Skeletal muscle tissue (tissue), 4 donors: ENCODE results near the gene PLLP. TPM values are rescaled to one million over a fixed set of nuclear protein-coding genes. Genes with fewer than 3 reads are reported as not detected.

Experiments used
- H3K27ac ChIP-seq: one replicate; pipeline ENCODE4 v1.7.0; 2013; ENCODE audit warnings: mild to moderate bottlenecking, low read depth, low read length, inconsistent platforms
- H3K27me3 ChIP-seq, 3 donors: one replicate each; pipeline ENCODE4 v1.7.0; 2013; ENCODE audit warnings: low read length in 3 of 3; ENCODE audit not compliant: control insufficient read depth in 3 of 3, insufficient read depth in 3 of 3
- H3K36me3 ChIP-seq, 3 donors: one replicate each; pipeline ENCODE4 v1.7.0; 2013; ENCODE audit warnings: low read length in 3 of 3; ENCODE audit not compliant: control insufficient read depth in 3 of 3, insufficient read depth in 3 of 3
- H3K4me1 ChIP-seq, 3 donors: one replicate each; pipeline ENCODE4 v1.7.0; 2013; ENCODE audit warnings: low read length in 3 of 3, mild to moderate bottlenecking in 3 of 3; ENCODE audit not compliant: control insufficient read depth in 3 of 3, insufficient read depth in 3 of 3
- H3K4me3 ChIP-seq, 3 donors: one replicate each; pipeline ENCODE4 v1.7.0; 2013; ENCODE audit warnings: low read length in 3 of 3
- H3K9ac ChIP-seq, 3 donors: one replicate each; pipeline ENCODE4 v1.7.0; 2013; ENCODE audit warnings: low read length in 3 of 3, mild to moderate bottlenecking in 3 of 3, moderate library complexity in 2 of 3, low read depth in 1 of 3
- H3K9me3 ChIP-seq, 3 donors: one replicate each; pipeline ENCODE4 v1.7.0; 2013; ENCODE audit warnings: low read length in 3 of 3; ENCODE audit not compliant: control insufficient read depth in 3 of 3
- total RNA-seq: library from RNA; depleted of rRNA; stranded (reverse); fragments of >200 nt; gene quantifications from one replicate; pipeline ENCODE4 v1.2.3, GENCODE V29; 2014
- donor health status: Osteomylitis.

The PLLP gene
- total RNA-seq, 1 donor from 2014 or later: under 0.01 TPM

GRCh38 chr16:57244767-57245471 lies 39.6 kb downstream of the PLLP start, which contains the start of gene ARL2BP:
Gene ARL2BP, plus strand, starts transcription at chr16:57245259. Its CDS starts 109 bp downstream, at chr16:57245368.
- H3K4me1 ChIP-seq: peaks cover 2 to 6% (median 5%) of the 10 kb centered on the region in 3 donors
- no peaks in the 10 kb centered on the region for H3K9me3 ChIP-seq
- H3K27me3 ChIP-seq: no peaks in the 10 kb centered on the region

GRCh38 chr16:57244463-57244766 lies 40.1 kb downstream of the PLLP start:
- Histone ChIP-seq H3K4me1 (peaks cover 2 to 6% (median 5%) of the 10 kb centered on the region in 3 donors), H3K9me3 (no peaks in the 10 kb centered on the region), H3K27ac (peak overlapping the region; percentile 87), H3K27me3 (no peaks in the 10 kb centered on the region), H3K4me3 (peak overlapping the region; percentile 69 to 89 (median 82)), H3K36me3 (peaks cover 15 to 19% (median 16%) of the 10 kb centered on the region in 3 donors), H3K9ac (peak overlapping the region; percentile 10 to 90 (median 60))

More at GRCh38 chr16:57244767-57245471, 39.6 kb downstream of the PLLP start, which contains the start of gene ARL2BP:
- Histone ChIP-seq H3K4me3 (peak within 1 kb of the TSS; percentile 69 to 89 (median 82)), H3K9ac (peak within 1 kb of the TSS; percentile 80 to 90 (median 81)), H3K27ac (peak within 1 kb of the TSS; percentile 87), H3K36me3 (peaks cover 20 to 22% (median 21%) of the 10 kb centered on the region in 3 donors)

- H3K9ac ChIP-seq: no peak overlapping the region
- H3K27me3 ChIP-seq: no peaks in the 10 kb centered on the region
- H3K9me3 ChIP-seq: no peaks in the 10 kb centered on the region
- H3K36me3 ChIP-seq: peaks cover 7 to 11% (median 8%) of the 10 kb centered on the region in 3 donors
- no peak overlapping the region for H3K27ac ChIP-seq
- H3K4me3 ChIP-seq: no peak overlapping the region
- H3K4me1 ChIP-seq: peaks cover 2 to 6% (median 5%) of the 10 kb centered on the region in 3 donors
Observed at GRCh38 chr16:57242650-57243049, 41.8 kb downstream of the PLLP start.

GRCh38 chr16:57240851-57241250 lies 43.6 kb downstream of the PLLP start:
- Histone ChIP-seq H3K9me3 (no peaks in the 10 kb centered on the region), H3K36me3 (peaks cover 4 to 12% (median 8%) of the 10 kb centered on the region in 3 donors), H3K27ac (no peak overlapping the region), H3K4me3 (no peak overlapping the region), H3K4me1 (peaks cover 0 to 5% (median 4%) of the 10 kb centered on the region in 3 donors), H3K9ac (no peak overlapping the region), H3K27me3 (no peaks in the 10 kb centered on the region)

- Histone ChIP-seq H3K9me3 (no peaks in the 10 kb centered on the region), H3K36me3 (peaks cover 9 to 18% (median 16%) of the 10 kb centered on the region in 3 donors), H3K27ac (no peak overlapping the region), H3K4me3 (no peak overlapping the region), H3K27me3 (no peaks in the 10 kb centered on the region), H3K9ac (no peak overlapping the region), H3K4me1 (no peaks in the 10 kb centered on the region)
Observed at GRCh38 chr16:57239107-57239506, 45.4 kb downstream of the PLLP start.

- Histone ChIP-seq H3K4me1 (peaks cover 0 to 4% (median 0%) of the 10 kb centered on the region in 3 donors), H3K36me3 (peaks cover 10 to 22% (median 19%) of the 10 kb centered on the region in 3 donors), H3K4me3 (no peak overlapping the region), H3K9me3 (no peaks in the 10 kb centered on the region), H3K9ac (no peak overlapping the region), H3K27me3 (no peaks in the 10 kb centered on the region), H3K27ac (no peak overlapping the region)
Observed at GRCh38 chr16:57238682-57239081, 45.8 kb downstream of the PLLP start.

GRCh38 chr16:57236022-57236350 lies 48.5 kb downstream of the PLLP start:
- Histone ChIP-seq H3K27ac (no peak overlapping the region), H3K27me3 (no peaks in the 10 kb centered on the region), H3K4me1 (peaks cover 0 to 7% (median 0%) of the 10 kb centered on the region in 3 donors), H3K9me3 (no peaks in the 10 kb centered on the region), H3K36me3 (peaks cover 14 to 44% (median 35%) of the 10 kb centered on the region in 3 donors), H3K9ac (no peak overlapping the region), H3K4me3 (no peak overlapping the region)

GRCh38 chr16:57235128-57236021 lies 49.1 kb downstream of the PLLP start:
- Histone ChIP-seq H3K27ac (no peak overlapping the region), H3K27me3 (no peaks in the 10 kb centered on the region), H3K4me3 (no peak overlapping the region), H3K4me1 (peaks cover 0 to 7% (median 0%) of the 10 kb centered on the region in 3 donors), H3K36me3 (peaks cover 19 to 50% (median 40%) of the 10 kb centered on the region in 3 donors), H3K9ac (no peak overlapping the region), H3K9me3 (no peaks in the 10 kb centered on the region)

- Histone ChIP-seq H3K9me3 (no peaks in the 10 kb centered on the region), H3K27me3 (no peaks in the 10 kb centered on the region), H3K4me1 (peaks cover 0 to 7% (median 0%) of the 10 kb centered on the region in 3 donors), H3K9ac (no peak overlapping the region), H3K36me3 (peaks cover 21 to 50% (median 42%) of the 10 kb centered on the region in 3 donors), H3K4me3 (no peak overlapping the region), H3K27ac (no peak overlapping the region)
Observed at GRCh38 chr16:57234707-57235092, 49.8 kb downstream of the PLLP start.
